SJCRH30 (cell line): ENCODE results near the gene EIF4ENIF1. TPM values are rescaled to one million over a fixed set of nuclear protein-coding genes. Genes with fewer than 3 reads are reported as not detected.
A peak's percentile ranks its signal among the peaks of the same experiment; 100 is the strongest.
"Not testable (repeated sequence)": the region's sequence is repeated elsewhere in the genome, so short reads cannot be mapped to it uniquely, and the experiment has no call there.

Experiments
- DNase-seq, 2 experiments: peaks; one replicate each; pipeline ENCODE4 v3.0.0-alpha.2; 2015 to 2020
- H3K27ac ChIP-seq: fragments of 250-450 bp; sonication (Bioruptor Pico); 2 replicates; pipeline ENCODE4 v1.5.1; 2020; ENCODE audit warnings: mild to moderate bottlenecking, moderate library complexity
- H3K27me3 ChIP-seq: fragments of 250-450 bp; sonication (Bioruptor Pico); 2 replicates; pipeline ENCODE4 v1.5.1; 2020; ENCODE audit warnings: mild to moderate bottlenecking, moderate library complexity
- H3K36me3 ChIP-seq: fragments of 250-450 bp; sonication (Bioruptor Pico); 2 replicates; pipeline ENCODE4 v1.5.1; 2020; ENCODE audit warnings: mild to moderate bottlenecking, moderate library complexity
- H3K4me1 ChIP-seq: fragments of 250-450 bp; sonication (Bioruptor Pico); 2 replicates; pipeline ENCODE4 v1.5.1; 2020; ENCODE audit warnings: mild to moderate bottlenecking, moderate library complexity
- H3K4me3 ChIP-seq: fragments of 250-450 bp; sonication (Bioruptor Pico); 2 replicates; pipeline ENCODE4 v1.5.1; 2020; ENCODE audit warnings: mild to moderate bottlenecking, moderate library complexity
- H3K9me3 ChIP-seq: fragments of 250-450 bp; sonication (Bioruptor Pico); replicated peaks from 2 replicates; pipeline ENCODE4 v1.5.1; 2020; ENCODE audit warnings: mild to moderate bottlenecking, moderate library complexity
- total RNA-seq: library from RNA; depleted of rRNA; stranded (reverse); fragments of >200 nt; shearing (Covaris generic); gene quantifications from 2 replicates; pipeline ENCODE4 v1.2.3, GENCODE V29; 2014

EIF4ENIF1 gene
- total RNA-seq, 1 experiment from 2014 or later = 29.7 TPM

DNA sequence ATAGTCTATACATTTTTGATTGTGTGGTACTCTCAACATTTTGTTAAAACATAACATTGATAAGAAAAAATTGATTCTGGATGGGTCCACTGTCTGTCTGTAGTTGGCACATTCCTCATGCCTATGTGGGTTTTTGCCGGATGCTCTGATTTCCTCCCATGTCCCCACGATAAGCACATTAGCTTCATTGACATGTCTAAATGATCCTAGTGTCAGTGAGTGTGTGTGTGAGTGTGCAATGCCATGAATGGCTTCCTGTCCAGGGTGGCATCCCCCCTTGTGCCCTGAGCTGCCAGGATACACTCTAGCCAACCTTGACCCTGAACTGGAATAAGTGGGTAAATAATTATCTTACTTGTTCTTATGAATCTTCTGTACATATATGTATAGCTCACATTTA, 12.1 kb upstream of the EIF4ENIF1 start:
- Histone ChIP-seq H3K4me3 (no peak overlapping the region), H3K36me3 (no peaks in the 10 kb centered on the region), H3K27ac (no peak overlapping the region), H3K27me3 (no peaks in the 10 kb centered on the region), H3K9me3 (no peaks in the 10 kb centered on the region), H3K4me1 (peaks cover 4% of the 10 kb centered on the region; the same call in 1 of the 2 replicates)
- no peak for DNase-seq

GRCh38 chr22:31497148-31497938, 7.7 kb upstream of the EIF4ENIF1 start:
- H3K4me3 ChIP-seq = peak overlapping the region; percentile 71
- no peaks in the 10 kb centered on the region for H3K27me3 ChIP-seq
- no peak overlapping the region for H3K27ac ChIP-seq
- no peaks in the 10 kb centered on the region for H3K36me3 ChIP-seq
- DNase-seq = no peak
- no peaks in the 10 kb centered on the region for H3K9me3 ChIP-seq
- peaks cover 6% of the 10 kb centered on the region for H3K4me1 ChIP-seq

GRCh38 chr22:31496735-31497146, 7.1 kb upstream of the EIF4ENIF1 start:
- H3K9me3 ChIP-seq = no peaks in the 10 kb centered on the region
- H3K4me3 ChIP-seq = peak overlapping the region; percentile 71
- no peak overlapping the region for H3K27ac ChIP-seq
- H3K36me3 ChIP-seq = no peaks in the 10 kb centered on the region
- peak; percentile 22 to 37 for DNase-seq
- H3K27me3 ChIP-seq = no peaks in the 10 kb centered on the region
- peaks cover 11% of the 10 kb centered on the region for H3K4me1 ChIP-seq

GRCh38 chr22:31496007-31496734, 6.5 kb upstream of the EIF4ENIF1 start, which contains the start of gene SFI1:
SFI1 (plus strand) TSS chr22:31496536; CDS start chr22:31508285, 11,749 bp downstream.
- Histone ChIP-seq H3K27me3 (no peaks in the 10 kb centered on the region), H3K36me3 (no peaks in the 10 kb centered on the region), H3K27ac (no peak within 1 kb of the TSS; the same call in 1 of the 2 replicates), H3K4me3 (peak within 1 kb of the TSS; percentile 71), H3K4me1 (peaks cover 12% of the 10 kb centered on the region), H3K9me3 (no peaks in the 10 kb centered on the region)
- peak; percentile 88 to 90 for DNase-seq

DNA sequence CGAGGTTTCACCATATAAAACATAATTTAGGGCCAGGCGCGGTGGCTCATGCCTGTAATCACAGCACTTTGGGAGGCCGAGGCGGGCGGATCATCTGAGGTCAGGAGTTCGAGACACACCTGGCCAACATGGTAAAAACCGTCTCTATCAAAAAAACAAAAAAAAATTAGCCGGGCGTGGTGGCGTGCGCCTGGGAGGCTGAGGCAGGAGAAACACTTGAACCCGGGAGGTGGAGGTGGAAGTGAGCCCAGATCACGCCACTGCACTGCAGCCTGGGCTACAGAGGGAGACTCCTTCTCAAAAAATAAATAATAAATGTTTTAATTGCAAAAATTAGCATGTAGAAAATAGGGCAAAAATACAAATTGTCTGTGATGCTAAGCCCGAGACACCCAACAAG, 5.7 kb upstream of the EIF4ENIF1 start:
- H3K4me1 ChIP-seq = peaks cover 14% of the 10 kb centered on the region
- no peak for DNase-seq
- H3K27ac ChIP-seq = no peak overlapping the region; the same call in 1 of the 2 replicates
- no peaks in the 10 kb centered on the region for H3K9me3 ChIP-seq
- peak overlapping the region; percentile 71 for H3K4me3 ChIP-seq
- H3K27me3 ChIP-seq = no peaks in the 10 kb centered on the region
- no peaks in the 10 kb centered on the region for H3K36me3 ChIP-seq

- not testable (repeated sequence) for H3K9me3 ChIP-seq, H3K27me3 ChIP-seq, DNase-seq, H3K4me3 ChIP-seq, H3K27ac ChIP-seq, H3K36me3 ChIP-seq
- peaks cover 14% of the 10 kb centered on the region for H3K4me1 ChIP-seq
These were observed 3.7 kb upstream of the EIF4ENIF1 start for GRCh38 chr22:31493355-31493754.

DNA sequence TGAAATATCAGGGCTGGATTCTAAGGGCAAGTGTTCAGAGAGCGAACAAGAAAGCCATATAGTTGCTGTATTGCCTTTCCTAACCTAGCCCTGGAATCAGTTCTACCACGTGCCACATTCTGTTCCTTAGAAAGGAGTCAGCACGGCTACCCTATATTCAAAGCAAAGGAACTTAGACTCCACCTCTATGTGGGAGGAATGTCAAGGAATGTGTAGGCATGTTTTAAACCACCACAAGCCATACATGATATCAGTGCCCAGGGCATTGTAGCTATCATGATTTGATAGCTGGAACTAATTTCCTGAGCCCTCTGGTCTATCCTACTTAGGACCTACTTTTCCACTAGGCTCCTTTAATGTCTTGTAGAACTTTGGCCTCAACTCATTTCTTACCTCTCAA, 2.5 kb upstream of the EIF4ENIF1 start:
- Histone ChIP-seq H3K4me1 (peaks cover 12% of the 10 kb centered on the region), H3K4me3 (no peak overlapping the region), H3K27ac (no peak overlapping the region; the same call in 1 of the 2 replicates), H3K27me3 (no peaks in the 10 kb centered on the region), H3K9me3 (no peaks in the 10 kb centered on the region), H3K36me3 (peaks cover 8% of the 10 kb centered on the region)
- DNase-seq = peak; percentile 9 to 44

GRCh38 chr22:31491218-31491962, 1.7 kb upstream of the EIF4ENIF1 start:
- H3K9me3 ChIP-seq = no peaks in the 10 kb centered on the region
- H3K27me3 ChIP-seq = no peaks in the 10 kb centered on the region
- H3K27ac ChIP-seq = no peak overlapping the region
- peaks cover 10% of the 10 kb centered on the region for H3K4me1 ChIP-seq
- peaks cover 12% of the 10 kb centered on the region for H3K36me3 ChIP-seq
- peak overlapping the region; percentile 90 for H3K4me3 ChIP-seq
- DNase-seq = no peak

DNA sequence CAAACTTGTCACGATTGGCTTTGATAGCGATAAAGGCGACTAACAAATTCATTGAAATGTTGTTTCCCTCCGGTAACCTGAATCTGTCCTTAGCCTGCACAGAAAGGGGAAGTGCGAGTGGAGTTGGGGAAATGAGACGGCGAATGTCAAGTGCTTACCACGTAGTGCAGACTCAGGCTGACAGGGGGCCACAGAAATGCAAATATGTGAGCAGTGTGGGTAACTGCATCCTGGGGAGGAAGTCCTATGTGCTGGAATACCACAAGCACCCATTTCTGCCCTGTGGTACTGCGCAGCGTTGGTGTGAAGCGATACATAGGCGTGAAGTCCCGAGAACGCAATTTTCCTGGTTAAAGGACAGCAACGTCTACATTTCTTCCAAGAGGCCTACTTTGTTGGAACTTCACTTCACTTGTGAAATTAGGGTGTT, 869 bp upstream of the EIF4ENIF1 start:
- H3K4me1 ChIP-seq = peaks cover 10% of the 10 kb centered on the region
- H3K27ac ChIP-seq = peak overlapping the region; percentile 96
- no peaks in the 10 kb centered on the region for H3K27me3 ChIP-seq
- DNase-seq = peak; percentile 50 to 64
- no peaks in the 10 kb centered on the region for H3K9me3 ChIP-seq
- peaks cover 18% of the 10 kb centered on the region for H3K36me3 ChIP-seq
- peak overlapping the region; percentile 90 for H3K4me3 ChIP-seq

DNA sequence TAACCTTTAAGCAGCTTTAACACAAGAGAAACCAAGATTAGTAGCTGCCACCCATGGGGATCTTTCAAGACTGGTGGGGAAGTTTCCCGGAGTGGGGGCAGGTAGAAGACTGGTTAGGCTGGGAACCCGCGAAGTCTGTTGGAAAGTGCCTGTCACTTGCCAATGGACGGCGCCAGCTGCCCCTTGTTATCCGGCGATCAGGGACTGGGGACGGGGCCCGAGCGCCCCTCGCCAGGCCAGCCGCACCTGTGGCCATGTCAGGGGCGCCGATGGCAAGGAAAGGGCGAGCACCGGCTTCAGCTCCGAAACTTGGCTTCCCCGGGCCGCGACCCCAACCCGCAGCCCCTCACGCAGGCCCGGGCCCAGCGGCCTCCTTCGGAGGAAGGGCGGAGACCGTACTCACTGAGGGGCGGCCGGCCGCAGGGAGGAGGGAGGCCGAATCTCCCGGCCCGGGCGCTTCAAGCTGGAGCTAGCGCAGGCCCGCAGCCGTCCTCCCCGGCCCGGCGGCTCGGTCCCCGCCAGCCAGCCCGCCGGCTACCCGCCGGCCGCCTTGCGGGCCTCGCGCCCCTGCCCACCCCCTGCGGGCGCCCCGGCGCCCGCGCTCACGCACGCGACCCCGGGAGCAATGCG, 539 bp downstream of the EIF4ENIF1 start:
- Histone ChIP-seq H3K9me3 (no peaks in the 10 kb centered on the region), H3K4me3 (peak overlapping the region; percentile 90), H3K27me3 (no peaks in the 10 kb centered on the region), H3K4me1 (peaks cover 10% of the 10 kb centered on the region), H3K36me3 (peaks cover 28% of the 10 kb centered on the region), H3K27ac (peak overlapping the region; percentile 63)
- DNase-seq = peak; percentile 50 to 67

DNA sequence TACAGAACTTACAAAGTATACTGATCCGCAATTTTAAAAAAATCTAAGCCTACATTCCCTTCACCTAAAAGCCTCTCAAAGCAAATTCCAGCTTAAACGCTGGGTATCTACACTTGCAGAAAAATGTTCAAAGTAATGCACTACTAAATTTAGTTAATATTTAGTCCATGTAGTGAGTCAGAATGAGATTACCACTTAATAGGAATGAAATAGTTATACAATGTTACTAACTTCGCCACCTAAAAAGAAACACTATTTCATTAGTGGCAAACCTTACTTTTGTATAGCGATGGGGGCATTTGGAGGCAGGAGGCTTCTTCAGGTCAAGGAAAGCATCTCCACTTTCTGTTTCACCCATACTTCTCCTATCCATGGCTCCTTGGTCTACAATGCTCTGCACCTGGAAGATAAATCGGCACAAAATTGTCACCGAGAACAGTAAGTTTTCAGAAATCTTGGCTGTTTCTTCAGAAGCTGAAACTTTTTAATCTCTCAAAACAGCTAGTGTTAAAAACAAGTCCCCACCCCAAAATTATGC, 1.2 kb downstream of the EIF4ENIF1 start:
- Histone ChIP-seq H3K9me3 (no peaks in the 10 kb centered on the region), H3K27ac (no peak overlapping the region), H3K4me1 (peaks cover 10% of the 10 kb centered on the region), H3K4me3 (peak overlapping the region; percentile 90), H3K27me3 (no peaks in the 10 kb centered on the region), H3K36me3 (peaks cover 32% of the 10 kb centered on the region)
- no peak for DNase-seq

GRCh38 chr22:31486951-31487350, 2.7 kb downstream of the EIF4ENIF1 start:
- Histone ChIP-seq H3K27ac (no peak overlapping the region), H3K27me3 (no peaks in the 10 kb centered on the region), H3K4me1 (peaks cover 4% of the 10 kb centered on the region), H3K36me3 (peaks cover 32% of the 10 kb centered on the region), H3K4me3 (no peak overlapping the region), H3K9me3 (no peaks in the 10 kb centered on the region)
- no peak for DNase-seq

DNA sequence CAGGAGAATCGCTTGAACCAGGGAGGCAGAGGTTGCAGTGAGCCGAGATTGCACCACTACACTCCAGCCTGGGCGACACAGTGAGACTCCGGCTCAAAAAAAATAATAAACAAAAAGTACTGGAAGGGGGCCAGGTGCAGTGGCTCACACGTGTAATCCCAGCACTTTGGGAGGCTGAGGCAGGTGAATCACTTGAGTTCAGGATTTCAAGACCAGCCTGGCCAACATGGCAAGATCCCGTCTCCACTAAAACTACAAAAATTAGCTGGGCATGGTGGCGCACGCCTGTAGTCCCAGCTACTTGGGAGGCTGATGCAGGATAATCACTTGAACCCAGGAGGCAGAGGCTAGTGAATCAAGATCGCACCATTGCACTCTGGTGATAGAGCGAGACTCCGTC, 3.3 kb downstream of the EIF4ENIF1 start:
- H3K9me3 ChIP-seq, H3K27ac ChIP-seq, H3K27me3 ChIP-seq, H3K4me3 ChIP-seq, DNase-seq, H3K4me1 ChIP-seq: not testable (repeated sequence)
- peaks cover 37% of the 10 kb centered on the region for H3K36me3 ChIP-seq

GRCh38 chr22:31482470-31482869, 7.2 kb downstream of the EIF4ENIF1 start:
- not testable (repeated sequence) for H3K4me3 ChIP-seq, H3K27ac ChIP-seq, DNase-seq, H3K27me3 ChIP-seq, H3K4me1 ChIP-seq, H3K9me3 ChIP-seq
- peaks cover 44% of the 10 kb centered on the region for H3K36me3 ChIP-seq
